GM12801 (cell line): ENCODE measurements around the gene SETD2.

Source experiments
- CTCF ChIP-seq: IDR thresholded peaks from one replicate; pipeline ENCODE4 v1.5.1; 2011; ENCODE audit warnings: control low read depth; ENCODE audit not compliant: insufficient read length; ENCODE audit errors: extremely low read depth

SETD2 gene

DNA sequence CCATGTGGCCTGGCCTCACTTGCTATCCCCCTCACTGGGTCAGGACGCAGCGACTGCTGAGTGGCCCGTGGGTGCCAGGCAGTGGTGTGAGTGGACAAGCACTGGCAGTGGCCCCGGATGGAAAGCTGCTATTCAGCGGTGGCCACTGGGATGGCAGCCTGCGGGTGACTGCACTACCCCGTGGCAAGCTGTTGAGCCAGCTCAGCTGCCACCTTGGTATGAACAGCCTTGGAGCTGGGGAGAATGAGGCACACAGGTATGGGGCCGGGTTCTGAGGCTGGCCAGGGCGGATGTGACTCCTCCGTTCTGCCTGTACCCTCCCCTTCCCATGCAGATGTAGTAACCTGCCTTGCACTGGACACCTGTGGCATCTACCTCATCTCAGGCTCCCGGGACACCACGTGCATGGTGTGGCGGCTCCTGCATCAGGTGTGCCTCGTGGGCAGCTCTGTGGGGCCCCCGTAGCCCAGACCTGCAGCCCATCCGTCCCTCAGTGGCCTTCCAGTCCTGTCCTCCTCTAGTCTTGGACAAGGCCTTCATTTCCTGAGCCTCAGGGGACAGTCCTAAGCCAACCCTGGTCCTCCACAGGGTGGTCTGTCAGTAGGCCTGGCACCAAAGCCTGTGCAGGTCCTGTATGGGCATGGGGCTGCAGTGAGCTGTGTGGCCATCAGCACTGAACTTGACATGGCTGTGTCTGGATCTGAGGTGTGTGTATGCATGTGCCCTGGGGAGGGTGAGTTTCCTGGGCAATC, 156.3 kb downstream of the SETD2 start:
- no peak for TF ChIP-seq CTCF

DNA sequence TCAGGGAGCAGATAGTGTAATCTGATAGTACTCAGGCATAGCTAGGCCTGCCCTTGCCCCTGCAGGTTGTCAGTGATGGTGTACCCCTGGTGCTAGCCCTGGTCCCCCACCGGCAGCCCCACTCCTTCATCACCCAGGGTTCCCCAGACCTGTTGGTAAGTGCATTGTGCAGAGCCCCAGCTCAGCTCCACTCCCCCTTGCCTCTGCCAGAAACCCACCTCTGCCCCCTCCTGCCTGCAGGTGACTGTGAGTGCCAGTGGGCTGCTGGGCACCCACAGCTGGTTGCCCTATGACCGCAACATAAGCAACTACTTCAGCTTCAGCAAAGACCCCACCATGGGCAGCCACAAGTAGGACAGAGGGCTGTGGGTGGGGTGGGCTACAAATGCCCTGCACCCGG, 156.9 kb downstream of the SETD2 start:
- TF ChIP-seq CTCF: no peak

- TF ChIP-seq CTCF: no peak
These were observed 157.7 kb downstream of the SETD2 start for GRCh38 chr3:47006145-47006651.

- TF ChIP-seq CTCF: no peak
These were observed 158.4 kb downstream of the SETD2 start for GRCh38 chr3:47005212-47006144.

DNA sequence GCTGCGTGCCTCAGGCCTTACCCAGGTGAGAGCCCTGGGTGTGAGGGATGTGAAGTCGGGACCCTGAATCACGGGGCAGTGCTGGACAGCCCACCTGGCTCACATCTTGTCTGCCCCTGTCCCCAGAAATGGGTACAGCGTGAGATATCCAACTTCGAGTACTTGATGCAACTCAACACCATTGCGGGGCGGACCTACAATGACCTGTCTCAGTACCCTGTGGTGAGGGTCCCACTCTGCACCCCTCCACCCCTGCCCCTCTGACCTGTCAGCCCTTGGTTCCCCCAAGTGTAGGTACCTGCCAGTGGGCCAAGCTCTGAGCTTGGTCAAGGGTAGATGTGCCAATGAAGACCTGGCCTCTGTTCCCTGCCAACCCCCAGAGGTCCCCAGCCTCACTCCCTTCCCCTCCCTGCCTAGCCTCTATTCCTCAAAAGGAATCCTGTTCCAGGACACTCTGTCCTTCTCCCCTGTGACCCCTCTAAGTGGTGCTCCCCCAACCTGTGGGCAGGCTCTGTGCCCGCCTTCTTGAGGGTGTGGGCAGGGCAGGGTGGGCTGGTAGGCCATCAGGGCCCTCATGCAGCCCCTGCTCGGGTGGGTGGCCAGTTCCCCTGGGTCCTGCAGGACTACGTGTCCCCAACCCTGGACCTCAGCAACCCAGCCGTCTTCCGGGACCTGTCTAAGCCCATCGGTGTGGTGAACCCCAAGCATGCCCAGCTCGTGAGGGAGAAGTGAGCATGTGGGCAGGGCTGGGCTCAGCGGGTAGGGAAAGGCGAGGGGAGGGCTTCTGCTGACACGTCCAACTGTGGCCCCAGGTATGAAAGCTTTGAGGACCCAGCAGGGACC, 159.3 kb downstream of the SETD2 start:
- no peak for TF ChIP-seq CTCF

- no peak for TF ChIP-seq CTCF
These were observed 160.2 kb downstream of the SETD2 start for GRCh38 chr3:47003461-47004368.
